ENCODE measurements around the gene NUDT15. TPM values are rescaled to one million over a fixed set of nuclear protein-coding genes. Genes with fewer than 3 reads are reported as not detected.

The NUDT15 gene
- polyA plus RNA-seq, 1 donor from 2014 or later: 23.0 TPM

DNA sequence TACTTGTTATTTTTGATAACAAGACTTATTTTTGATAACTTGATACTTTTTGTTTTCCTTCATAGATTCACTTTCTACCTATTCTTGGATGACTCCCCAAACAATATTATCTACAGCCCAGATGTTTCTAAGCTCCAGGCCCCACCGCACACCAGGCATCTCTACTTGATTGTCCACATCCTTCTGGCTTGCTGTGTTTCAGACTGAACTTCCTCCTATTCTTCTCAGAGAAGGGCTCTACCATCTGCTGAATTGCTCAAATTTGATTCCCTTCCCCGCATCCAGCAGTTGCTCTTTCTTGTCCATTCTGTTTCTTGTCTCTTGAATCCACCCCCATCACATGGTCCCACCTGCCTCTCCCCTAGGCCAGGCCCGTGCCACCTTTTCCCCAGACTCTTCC is 13.0 kb downstream of the NUDT15 start:
- Histone ChIP-seq H3K9me2 (ENCODE audit: insufficient read depth, low read length) (no peaks in the 10 kb centered on the region), H3K9me3 (ENCODE audit: low read length) (no peaks in the 10 kb centered on the region), H3K36me3 (ENCODE audit: insufficient read depth, low read length) (no peaks in the 10 kb centered on the region), H3K27me3 (ENCODE audit: insufficient read depth, low read depth, low read length) (no peaks in the 10 kb centered on the region), H3F3A (ENCODE audit: insufficient read depth, low read length, poor library complexity, severe bottlenecking) (no peaks in the 10 kb centered on the region), H3K9ac (ENCODE audit: low read length) (no peak overlapping the region), H2AFZ (ENCODE audit: low read depth, low read length) (no peak overlapping the region), H3K4me3 (ENCODE audit: low read length) (no peak overlapping the region), H3K79me2 (replicated peaks; ENCODE audit: insufficient read depth, low read length) (no peaks in the 10 kb centered on the region), H3K27ac (ENCODE audit: low read length) (no peak overlapping the region), H4K20me1 (ENCODE audit: insufficient read depth) (no peaks in the 10 kb centered on the region), H3K4me2 (ENCODE audit: low read length) (no peak overlapping the region)
- TF ChIP-seq, protein P1, sequence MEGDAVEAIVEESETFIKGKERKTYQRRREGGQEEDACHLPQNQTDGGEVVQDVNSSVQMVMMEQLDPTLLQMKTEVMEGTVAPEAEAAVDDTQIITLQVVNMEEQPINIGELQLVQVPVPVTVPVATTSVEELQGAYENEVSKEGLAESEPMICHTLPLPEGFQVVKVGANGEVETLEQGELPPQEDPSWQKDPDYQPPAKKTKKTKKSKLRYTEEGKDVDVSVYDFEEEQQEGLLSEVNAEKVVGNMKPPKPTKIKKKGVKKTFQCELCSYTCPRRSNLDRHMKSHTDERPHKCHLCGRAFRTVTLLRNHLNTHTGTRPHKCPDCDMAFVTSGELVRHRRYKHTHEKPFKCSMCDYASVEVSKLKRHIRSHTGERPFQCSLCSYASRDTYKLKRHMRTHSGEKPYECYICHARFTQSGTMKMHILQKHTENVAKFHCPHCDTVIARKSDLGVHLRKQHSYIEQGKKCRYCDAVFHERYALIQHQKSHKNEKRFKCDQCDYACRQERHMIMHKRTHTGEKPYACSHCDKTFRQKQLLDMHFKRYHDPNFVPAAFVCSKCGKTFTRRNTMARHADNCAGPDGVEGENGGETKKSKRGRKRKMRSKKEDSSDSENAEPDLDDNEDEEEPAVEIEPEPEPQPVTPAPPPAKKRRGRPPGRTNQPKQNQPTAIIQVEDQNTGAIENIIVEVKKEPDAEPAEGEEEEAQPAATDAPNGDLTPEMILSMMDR (IDR thresholded peaks at IDR 0.05; ENCODE audit: poor library complexity, severe bottlenecking): no peak
- TF ChIP-seq EP300 (conservative IDR thresholded peaks at IDR 0.05; ENCODE audit: poor library complexity, severe bottlenecking) (no peak), EZH2 (IDR thresholded peaks at IDR 0.05; ENCODE audit: borderline replicate concordance, insufficient read depth, low read length, poor library complexity, severe bottlenecking) (no peak), POLR2AphosphoS5 (IDR thresholded peaks at IDR 0.05) (no peak), TAF1 (IDR thresholded peaks at IDR 0.05; ENCODE audit: low read depth) (no peak), MXI1 (conservative IDR thresholded peaks at IDR 0.05; ENCODE audit: poor library complexity, severe bottlenecking) (no peak)
- TF ChIP-seq, protein P2, sequence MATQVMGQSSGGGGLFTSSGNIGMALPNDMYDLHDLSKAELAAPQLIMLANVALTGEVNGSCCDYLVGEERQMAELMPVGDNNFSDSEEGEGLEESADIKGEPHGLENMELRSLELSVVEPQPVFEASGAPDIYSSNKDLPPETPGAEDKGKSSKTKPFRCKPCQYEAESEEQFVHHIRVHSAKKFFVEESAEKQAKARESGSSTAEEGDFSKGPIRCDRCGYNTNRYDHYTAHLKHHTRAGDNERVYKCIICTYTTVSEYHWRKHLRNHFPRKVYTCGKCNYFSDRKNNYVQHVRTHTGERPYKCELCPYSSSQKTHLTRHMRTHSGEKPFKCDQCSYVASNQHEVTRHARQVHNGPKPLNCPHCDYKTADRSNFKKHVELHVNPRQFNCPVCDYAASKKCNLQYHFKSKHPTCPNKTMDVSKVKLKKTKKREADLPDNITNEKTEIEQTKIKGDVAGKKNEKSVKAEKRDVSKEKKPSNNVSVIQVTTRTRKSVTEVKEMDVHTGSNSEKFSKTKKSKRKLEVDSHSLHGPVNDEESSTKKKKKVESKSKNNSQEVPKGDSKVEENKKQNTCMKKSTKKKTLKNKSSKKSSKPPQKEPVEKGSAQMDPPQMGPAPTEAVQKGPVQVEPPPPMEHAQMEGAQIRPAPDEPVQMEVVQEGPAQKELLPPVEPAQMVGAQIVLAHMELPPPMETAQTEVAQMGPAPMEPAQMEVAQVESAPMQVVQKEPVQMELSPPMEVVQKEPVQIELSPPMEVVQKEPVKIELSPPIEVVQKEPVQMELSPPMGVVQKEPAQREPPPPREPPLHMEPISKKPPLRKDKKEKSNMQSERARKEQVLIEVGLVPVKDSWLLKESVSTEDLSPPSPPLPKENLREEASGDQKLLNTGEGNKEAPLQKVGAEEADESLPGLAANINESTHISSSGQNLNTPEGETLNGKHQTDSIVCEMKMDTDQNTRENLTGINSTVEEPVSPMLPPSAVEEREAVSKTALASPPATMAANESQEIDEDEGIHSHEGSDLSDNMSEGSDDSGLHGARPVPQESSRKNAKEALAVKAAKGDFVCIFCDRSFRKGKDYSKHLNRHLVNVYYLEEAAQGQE (IDR thresholded peaks at IDR 0.05; ENCODE audit: borderline replicate concordance): no peak

DNA sequence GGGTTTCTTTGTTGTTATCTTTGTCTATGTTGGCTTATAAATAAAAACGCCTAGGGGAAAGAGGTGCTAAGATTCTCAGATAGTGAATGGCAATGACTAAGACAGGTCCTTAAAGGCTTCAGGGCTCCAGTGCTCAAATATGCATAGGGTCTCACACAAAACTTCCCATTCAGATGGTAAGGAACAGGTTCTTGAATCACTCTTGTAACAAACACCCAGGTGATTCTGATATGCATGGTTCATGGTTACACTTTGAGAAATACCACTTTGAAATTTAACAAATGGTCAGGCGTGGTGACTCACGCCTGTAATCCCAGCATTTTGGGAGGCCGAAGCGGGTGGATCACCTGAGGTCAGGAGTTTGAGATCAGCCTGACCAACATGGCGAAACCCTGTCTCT is 17.1 kb downstream of the NUDT15 start:
- Histone ChIP-seq H3K4me2 (ENCODE audit: low read length) (no peak overlapping the region), H3F3A (ENCODE audit: insufficient read depth, low read length, poor library complexity, severe bottlenecking) (no peaks in the 10 kb centered on the region), H3K4me3 (ENCODE audit: low read length) (no peak overlapping the region), H3K9me3 (ENCODE audit: low read length) (no peaks in the 10 kb centered on the region), H3K9ac (ENCODE audit: low read length) (no peak overlapping the region), H3K79me2 (replicated peaks; ENCODE audit: insufficient read depth, low read length) (no peaks in the 10 kb centered on the region), H3K27ac (ENCODE audit: low read length) (no peak overlapping the region), H3K9me2 (ENCODE audit: insufficient read depth, low read length) (no peaks in the 10 kb centered on the region), H3K36me3 (ENCODE audit: insufficient read depth, low read length) (no peaks in the 10 kb centered on the region), H3K27me3 (ENCODE audit: insufficient read depth, low read depth, low read length) (no peaks in the 10 kb centered on the region), H2AFZ (ENCODE audit: low read depth, low read length) (no peak overlapping the region), H4K20me1 (ENCODE audit: insufficient read depth) (no peaks in the 10 kb centered on the region)
- TF ChIP-seq MXI1 (conservative IDR thresholded peaks at IDR 0.05; ENCODE audit: poor library complexity, severe bottlenecking): no peak
- TF ChIP-seq, protein P2 (IDR thresholded peaks at IDR 0.05; ENCODE audit: borderline replicate concordance): no peak
- no peak for TF ChIP-seq EZH2 (IDR thresholded peaks at IDR 0.05; ENCODE audit: borderline replicate concordance, insufficient read depth, low read length, poor library complexity, severe bottlenecking)
- no peak for TF ChIP-seq EP300 (conservative IDR thresholded peaks at IDR 0.05; ENCODE audit: poor library complexity, severe bottlenecking)
- TF ChIP-seq RAD21 (conservative IDR thresholded peaks at IDR 0.05): no peak
- TF ChIP-seq, protein P1 (IDR thresholded peaks at IDR 0.05; ENCODE audit: poor library complexity, severe bottlenecking): no peak
- TF ChIP-seq POLR2AphosphoS5 (IDR thresholded peaks at IDR 0.05): no peak
- no peak for TF ChIP-seq SMC3 (conservative IDR thresholded peaks at IDR 0.05; ENCODE audit: poor library complexity)
- no peak for TF ChIP-seq TAF1 (IDR thresholded peaks at IDR 0.05; ENCODE audit: low read depth)
